ENCODE measurements around the gene NBL1.

NBL1 gene

GRCh38 chr1:19670787-19671186, 26.7 kb downstream of the NBL1 start:
- DNase-seq, result no peak

GRCh38 chr1:19672237-19672636, 28.1 kb downstream of the NBL1 start:
- no peak for DNase-seq

DNA sequence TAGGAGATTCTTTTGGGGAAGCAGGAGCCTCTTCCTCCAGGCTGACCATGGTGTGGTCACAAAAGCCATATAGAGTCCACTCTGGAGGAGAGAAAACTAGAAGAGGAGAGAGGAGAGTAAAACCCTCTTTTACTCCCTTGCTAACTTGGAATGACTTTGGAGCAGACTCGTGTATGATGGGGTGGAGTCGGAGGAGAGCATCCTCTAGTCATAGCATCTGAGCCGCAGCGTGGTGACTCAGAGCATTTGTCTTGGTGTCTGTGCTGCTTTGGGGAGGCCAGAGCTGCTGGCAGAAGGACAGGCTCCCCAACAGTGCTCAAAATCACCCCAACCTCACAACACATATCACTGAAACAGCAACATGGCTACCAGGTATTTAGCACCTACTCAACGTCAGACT, 31.7 kb downstream of the NBL1 start:
- no peak for DNase-seq

DNA sequence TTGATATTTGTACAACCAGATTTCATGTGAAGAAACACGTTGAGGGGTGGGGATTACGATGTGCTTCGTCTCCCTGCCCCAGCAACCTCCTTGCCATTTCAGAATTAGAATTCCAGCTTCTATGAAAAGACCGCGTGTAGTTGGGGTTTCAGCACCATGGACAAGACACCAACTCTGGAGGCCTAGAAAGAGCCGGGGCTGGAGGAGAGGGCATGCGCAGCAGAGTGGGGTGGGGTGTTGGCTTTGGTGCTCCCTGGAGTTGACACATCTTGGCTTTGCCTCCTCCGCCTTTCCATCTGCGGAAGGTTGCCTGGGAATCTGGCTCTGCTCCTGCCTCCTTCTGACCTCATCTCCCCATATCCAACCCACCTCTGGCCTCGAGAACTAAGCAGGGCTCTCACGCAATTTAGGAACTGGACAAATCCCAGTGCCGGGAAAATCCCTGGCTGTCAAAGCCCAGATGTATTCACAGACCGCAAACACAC, 32.4 kb downstream of the NBL1 start:
- DNase-seq, result peak; percentile 35 to 56 (median 44)

- DNase-seq, result no peak
Observed at GRCh38 chr1:19678493-19678892, 34.4 kb downstream of the NBL1 start.

GRCh38 chr1:19678931-19679453, 34.9 kb downstream of the NBL1 start:
- DNase-seq, result no peak

GRCh38 chr1:19679691-19680090, 35.6 kb downstream of the NBL1 start:
- DNase-seq, result no peak

DNA sequence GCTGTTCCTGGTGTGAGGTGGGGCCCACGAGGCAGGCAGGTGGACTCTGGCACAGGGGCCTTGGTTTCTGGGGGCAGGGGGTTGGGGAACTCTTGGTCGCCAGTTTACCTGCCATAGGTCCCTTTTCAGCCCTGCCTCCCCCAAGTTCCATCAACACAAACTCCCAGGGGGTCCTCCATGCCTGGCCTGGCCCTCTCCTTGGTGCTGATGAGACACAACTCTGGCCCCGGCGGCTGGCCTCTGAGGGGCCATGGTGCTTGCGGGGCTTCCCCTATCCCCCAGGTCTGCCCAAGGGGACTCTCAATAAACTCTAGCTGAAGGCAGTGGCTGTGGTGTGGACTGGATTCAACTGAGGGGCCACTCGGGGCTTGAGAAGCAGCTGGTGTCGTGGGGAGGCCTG, 36.5 kb downstream of the NBL1 start:
- no peak for DNase-seq

DNA sequence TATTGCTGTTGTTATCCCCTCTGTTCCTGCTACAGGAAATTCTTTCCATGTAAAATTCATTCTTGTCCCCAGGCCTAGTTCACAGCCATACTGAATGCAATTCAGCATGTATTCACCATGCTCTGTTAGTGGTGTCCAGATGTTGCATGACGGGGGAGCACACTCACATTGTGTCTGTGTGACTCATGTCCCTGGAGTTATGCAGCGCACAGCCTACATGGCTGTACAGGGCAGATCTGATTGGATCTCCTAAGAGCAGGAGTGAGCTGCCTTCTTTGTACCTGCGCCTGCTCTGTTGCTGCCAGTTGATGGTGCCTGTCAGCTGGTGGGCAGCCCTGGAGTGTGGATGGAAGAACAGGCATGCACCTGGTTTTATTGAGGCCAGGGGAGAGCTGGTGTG, 38.1 kb downstream of the NBL1 start:
- no peak for DNase-seq

DNA sequence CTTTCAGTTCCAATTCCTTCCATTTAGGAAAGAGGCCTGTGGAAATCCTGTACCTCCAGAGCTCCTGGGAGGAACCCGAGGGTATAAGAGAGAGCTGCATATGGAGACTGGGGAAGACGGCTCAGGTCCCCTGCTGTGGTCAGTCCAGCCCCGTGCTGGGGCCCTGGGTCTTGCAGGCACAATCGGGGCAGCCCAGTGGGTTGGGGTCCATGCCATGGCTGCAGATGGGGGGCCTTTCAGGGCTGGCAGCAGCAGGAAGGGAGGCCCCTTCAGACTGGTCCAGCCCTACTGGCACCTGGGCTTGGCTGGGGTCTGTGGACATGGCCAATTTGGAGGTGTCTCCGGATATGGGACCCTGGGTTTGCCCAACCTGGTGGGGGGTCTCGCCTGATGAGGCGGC, 38.8 kb downstream of the NBL1 start:
- DNase-seq, result no peak

GRCh38 chr1:19683351-19683750, 39.2 kb downstream of the NBL1 start:
- DNase-seq, result no peak

DNA sequence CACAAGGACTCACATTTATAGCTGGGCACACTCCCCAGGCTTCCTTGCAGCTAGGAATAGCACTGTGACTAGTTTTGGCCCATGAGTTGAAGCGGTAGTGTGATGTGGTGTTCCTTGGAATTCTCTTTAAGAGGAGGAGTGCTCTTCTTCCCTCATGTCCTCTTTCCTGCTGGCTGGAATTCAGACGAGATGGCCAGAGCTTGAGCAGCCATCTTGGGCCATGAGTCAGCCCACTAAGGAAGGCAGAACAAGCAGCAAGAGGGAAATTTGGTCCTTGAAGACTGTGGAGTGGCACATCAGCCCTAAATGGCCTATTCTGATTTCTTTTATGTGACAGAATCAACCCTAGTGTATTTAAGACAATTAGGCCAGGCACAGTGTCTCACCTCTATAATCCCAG, 40.6 kb downstream of the NBL1 start:
- DNase-seq, result no peak

- no peak for DNase-seq
Observed at GRCh38 chr1:19685994-19686393, 41.9 kb downstream of the NBL1 start.

DNA sequence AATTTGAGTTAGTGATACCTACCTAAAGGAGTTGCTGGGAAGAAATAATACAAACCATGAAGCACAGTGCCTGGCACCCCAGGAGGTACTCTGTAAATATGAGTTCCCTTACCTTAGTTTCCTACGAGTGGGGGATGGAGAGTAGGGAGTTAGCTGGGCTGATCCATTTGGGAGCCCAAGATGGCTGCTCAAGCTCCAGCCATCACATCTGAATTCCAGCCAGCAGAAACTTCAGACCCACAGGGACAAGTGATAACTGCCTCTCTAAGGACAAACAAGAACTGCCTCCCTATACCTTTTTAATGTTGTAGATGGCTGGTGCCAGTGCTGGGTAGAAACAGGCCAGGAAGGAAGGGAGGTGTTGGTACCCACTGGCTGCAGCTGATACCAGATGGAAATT, 43.3 kb downstream of the NBL1 start:
- DNase-seq, result no peak

DNA sequence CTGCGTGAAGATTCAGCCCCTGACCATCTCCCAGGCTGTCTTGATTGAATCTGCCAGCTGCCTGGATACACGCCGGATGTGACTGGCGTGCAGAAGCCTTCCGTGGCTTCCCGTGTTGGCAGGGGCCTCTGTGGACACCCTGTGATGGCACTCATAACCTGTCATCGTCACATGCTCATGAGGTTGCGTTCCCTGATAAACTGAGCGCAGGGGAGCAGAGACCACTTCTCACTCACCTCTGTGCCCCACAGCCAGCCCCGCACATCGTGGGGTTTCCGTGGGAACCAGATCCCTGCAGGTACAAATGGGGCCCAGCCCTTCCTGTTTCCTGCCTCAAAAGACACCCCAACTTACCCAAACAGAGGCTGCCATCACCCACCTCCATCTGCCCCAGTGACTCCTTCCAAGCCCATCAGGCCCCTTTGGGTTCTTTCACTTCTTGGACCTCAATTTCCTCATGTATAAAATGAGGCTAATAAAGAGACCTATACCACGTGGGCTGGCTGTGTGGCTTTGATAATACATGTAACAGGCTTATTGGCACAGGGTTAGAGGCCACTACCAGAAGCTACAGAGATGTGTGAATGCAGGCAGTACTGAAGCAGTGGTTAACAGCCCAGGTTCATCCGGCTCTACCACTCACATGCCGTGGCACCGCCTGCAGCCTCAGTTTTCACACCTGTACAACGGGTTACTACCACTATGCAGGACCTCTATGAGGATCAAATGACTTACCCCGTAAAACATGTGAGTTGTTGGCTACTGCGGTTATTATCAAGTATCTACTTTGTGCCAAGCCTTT, 44.1 kb downstream of the NBL1 start:
- no peak for DNase-seq

DNA sequence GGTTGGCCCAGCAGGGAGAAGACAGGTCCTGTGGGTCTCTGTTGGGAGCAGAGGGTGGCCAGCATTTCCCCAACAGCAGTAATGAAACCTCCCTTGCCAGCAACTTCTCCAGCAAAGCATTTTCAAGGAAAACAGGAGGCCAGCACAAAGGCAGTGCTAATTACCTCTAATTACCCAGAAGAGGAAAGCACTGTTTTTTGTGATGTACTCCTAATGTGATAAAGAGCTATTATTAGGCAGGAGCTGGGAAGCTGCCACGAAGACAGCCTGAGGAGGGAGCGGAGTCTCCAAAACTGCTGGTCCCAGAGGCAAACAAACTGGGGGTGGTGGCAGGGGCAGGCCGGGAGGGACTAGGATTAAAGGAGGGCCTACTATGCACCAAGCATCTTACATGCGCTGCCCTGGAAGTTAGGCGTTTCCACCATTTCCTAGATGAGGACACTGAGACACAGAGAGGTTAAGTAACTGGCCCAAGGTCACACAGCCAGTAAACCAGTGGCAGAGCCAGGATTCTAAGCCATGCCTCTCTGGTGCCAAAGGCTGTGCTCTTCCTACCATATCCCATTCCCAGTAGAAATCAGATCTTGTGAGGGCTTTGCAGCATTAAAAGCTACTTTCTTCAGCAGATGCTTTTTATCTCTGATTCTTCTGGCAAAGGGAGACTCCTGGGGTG, 45.1 kb downstream of the NBL1 start:
- no peak for DNase-seq

DNA sequence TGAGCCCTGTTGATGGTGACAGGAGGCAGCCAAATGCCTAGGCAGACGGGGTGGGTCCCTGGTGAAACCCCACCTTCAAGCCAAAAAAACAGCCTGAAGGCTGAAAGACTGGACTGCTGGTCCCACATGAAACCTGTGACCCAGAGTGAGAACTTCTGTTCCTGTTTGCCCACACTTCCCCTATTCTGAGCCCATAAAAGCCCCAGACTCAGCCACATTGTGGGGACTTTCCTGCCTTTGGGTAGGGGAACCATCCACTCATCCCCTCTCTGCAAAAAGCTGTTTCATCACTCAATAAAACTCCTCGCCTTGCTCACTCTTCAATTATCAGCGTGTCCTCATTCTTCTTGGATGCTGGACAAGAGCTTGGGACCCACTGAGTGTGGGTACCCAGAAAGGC, 45.7 kb downstream of the NBL1 start:
- peak; percentile 75 to 80 (median 80) for DNase-seq

DNA sequence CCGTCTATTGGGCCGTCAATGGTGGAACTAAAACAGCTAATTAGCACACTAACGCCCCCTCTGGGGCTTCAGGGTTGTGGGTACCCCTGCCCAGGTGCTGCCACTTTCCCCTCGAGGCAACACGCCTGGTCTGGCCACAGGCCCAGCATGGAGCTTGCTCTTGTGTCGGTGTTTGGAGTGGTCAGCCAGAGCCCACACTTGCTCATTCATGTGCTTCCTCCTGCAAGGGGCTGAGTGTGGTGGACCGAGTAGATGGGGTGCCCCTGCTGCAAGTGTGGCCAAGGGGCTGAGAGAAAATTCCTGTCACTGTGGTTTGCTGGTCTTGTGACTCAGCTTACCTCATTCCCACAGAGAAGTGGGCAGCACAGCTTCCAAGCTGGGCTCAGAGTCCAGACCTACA, 46.2 kb downstream of the NBL1 start:
- no peak for DNase-seq

DNA sequence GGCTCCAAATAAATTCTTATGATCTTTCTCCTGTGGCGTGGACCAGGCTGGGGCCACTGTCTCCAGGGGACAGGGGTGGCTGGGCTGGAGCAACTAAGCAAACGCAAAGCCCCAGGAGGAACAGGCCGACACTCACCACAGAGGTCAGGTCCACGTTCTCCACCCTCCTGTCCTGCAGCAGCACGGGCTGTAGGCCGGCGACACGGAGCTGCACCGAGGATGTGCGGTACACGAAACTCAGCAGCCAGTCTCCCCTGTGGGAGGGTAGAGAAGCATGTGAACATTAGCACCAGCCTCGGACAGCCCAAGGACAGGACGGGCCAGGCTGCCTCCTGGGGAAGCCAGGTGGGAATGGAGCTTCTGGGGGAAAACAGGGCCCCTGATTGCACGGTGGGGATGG, 50.2 kb downstream of the NBL1 start:
- DNase-seq, result no peak

GRCh38 chr1:19695772-19696171, 51.7 kb downstream of the NBL1 start:
- DNase-seq, result no peak

DNA sequence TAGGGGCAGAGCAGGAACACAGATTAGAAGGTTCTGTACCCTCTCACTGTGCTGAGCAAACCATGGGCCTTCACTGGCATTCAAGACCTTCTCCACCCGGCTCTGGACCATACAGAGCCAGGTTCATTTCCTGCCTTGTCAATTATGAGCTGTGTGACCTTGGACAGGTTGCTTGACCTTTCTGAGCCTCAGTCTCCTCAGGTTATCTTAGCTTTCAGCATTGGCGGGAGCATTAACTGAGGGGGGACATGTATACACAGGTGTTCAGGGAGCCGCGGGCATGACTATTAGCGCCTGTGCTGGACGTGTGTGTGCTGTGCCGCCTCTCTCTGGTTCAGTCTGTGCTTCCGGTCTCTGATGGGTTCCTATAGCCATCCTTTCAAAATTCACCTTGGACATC, 52.7 kb downstream of the NBL1 start:
- no peak for DNase-seq

DNA sequence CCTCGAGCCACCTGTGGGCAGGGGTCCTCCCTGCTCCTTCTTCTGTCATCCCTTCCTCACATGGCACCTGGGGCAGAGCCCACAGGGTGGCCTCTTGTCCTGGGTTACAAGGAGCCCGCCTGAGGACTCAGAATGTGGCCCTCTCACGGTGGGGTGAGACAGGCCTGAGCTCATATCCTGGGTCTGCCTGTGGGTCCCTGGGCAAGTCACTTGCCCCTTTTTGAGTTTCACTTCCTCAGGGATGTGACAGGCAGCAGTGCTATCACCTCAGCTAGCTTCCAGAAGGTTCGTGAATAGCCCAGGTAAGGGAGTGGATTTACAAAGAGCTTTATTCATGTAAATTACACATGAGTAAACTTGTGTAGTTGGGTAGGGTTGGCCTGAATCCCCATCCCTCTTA, 54.1 kb downstream of the NBL1 start:
- no peak for DNase-seq

GRCh38 chr1:19700079-19700777, 56.1 kb downstream of the NBL1 start:
- DNase-seq, result no peak

DNA sequence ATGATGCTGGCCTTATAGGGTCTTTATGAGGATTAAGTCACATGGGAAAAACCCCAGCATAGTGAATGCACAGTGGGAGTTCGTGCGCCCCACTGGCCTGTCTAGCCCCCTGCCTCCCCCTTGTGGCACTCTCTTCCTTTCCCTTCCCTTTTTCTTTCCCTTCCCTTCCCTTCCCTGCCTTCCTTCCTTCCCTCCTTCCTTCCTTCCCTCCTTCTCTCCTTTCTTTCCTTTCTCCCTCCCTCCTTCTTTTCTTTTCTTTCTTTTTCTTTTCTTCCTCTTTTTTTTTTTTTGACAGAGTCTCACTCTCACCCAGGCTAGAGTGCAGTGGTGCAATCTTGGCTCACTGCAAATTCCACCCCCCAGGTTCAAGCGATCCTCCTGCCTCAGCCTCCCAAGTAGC, 59.2 kb downstream of the NBL1 start:
- no peak for DNase-seq
